Ureter (tissue), 1 donor: Measurements from ENCODE around the gene RNASE11. TPM values are rescaled to one million over a fixed set of nuclear protein-coding genes. Genes with fewer than 3 reads are reported as not detected.
"Not testable (repeated sequence)": the region's sequence is repeated elsewhere in the genome, so short reads cannot be mapped to it uniquely, and the experiment has no call there.

Source experiments
- DNase-seq: peaks from one replicate; pipeline ENCODE4 v3.0.0-alpha.2; 2020; ENCODE audit warnings: low spot score
- total RNA-seq: library from RNA; stranded (reverse); gene quantifications from one replicate; pipeline ENCODE4 v1.2.4, GENCODE V29; 2023
- donor health status: DM: yes; HTN: yes; CAD: no.

The RNASE11 gene
- total RNA-seq, 1 donor from 2014 or later, result not detected

DNA sequence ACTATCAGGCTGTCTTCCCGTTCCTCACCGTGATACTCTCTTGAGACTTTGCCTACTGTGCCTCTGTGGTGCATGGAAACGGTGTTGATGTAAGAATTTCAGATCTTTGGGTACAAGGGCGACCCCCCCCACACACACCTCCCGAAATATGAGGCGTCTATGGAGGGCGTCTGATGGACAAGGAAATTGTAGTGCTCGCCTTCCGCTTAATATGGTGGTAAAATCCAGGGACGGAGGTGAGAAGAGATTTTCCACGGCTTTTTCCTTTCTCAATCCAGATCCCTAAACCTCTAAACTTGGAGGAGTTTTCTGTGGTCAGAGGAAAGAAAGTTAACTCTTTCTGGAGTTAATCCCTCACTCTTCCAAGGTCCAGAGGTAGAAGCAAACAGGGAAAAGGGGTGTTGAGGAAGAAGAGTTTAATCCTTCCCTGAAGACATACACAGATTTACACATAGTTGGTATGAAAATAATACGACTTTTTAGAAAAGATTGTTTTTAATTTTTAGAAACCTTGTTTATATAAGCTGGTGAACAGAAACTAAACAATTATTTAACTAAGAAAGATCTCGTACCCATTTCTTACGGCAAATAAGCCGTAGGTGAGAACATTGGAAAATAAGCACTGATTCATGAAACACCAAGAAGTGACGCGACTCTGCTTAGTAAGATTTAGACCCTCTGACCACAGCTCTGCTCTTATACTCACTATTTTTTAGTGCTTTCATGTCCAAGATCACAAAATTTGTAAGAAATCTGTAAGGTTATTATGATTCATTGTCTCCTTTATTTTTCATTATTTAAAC, 26.4 kb upstream of the RNASE11 start:
- no peak for DNase-seq

DNA sequence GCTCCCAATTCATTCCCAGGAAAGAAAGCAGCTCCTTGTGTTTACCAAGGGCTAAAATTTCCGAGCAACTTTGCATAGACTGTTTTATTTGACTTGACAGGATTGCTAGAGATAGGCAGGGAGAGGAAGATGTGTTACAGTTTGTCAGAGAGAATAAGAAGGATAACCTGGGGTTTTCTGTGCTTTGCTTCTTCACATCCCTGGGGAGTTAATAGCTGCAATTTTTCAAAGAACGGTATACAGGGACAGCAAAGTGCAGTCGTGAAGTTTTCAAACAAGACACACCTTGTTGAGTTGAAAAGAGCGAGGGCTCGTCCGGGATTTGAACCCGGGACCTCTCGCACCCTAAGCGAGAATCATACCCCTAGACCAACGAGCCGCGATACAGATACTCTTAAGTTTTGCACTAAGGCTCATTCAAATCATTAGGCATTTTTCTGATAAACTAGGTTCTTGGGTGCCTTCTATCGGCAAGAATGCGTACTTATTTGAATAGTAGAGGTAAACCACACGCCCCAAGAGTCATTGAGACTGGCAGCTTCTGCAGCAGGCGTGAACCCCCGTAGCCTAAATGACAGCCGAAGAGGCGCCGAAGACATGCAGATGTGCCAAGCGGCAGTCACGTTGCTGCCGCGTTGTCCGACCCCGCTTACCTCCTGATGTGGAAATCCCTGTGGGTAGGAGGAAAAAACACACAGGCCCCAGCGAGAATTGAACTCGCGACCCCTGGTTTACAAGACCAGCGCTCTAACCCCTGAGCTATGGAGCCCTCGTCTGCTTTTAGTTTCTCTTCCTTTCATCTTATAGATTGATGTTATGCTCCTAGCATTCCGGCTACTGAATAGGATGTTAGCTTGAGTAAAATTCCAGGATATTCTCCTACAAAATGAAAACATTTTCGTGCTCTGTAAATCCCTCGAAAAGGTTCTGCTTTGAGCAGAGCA, 25.6 kb upstream of the RNASE11 start:
- DNase-seq, result peak; percentile 85

DNA sequence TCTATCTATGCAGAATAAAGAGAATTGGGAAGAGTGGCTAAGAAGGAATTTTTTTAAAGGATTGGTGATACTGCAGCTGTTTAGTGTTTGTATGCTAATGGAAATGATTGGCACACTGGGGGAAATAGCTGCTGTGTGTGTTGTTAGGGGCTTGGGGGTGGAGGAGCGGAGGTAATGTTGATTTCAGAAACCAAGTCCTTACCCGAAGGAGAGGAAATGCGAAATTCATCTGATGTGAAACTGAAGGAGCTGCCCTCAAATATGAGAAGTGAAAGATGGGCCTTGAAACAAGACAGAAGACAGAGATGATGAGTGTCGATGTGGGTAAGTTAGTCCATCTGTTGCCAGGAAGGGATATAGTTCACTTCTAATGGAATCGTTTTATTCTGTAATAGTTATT, 24.6 kb upstream of the RNASE11 start:
- no peak for DNase-seq

DNA sequence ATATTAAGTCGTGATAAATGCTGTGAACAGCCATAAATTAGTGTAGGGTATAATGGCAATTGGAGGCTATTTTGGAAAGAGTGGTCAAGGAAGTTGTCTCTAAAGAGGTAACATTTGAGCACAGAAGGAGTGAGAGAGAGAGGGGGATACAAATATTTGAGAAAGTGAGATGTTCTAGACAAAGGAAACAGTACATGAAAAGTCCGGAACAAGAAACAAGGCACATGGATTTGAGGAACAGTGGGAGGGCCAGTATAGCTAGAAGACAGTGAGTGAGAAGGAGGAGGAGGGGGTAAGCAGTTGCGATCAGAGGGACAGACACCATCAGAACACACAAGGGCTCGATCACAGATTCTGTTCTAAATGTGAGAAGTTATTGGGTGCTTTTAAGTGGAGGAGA, 23.5 kb upstream of the RNASE11 start:
- no peak for DNase-seq

DNA sequence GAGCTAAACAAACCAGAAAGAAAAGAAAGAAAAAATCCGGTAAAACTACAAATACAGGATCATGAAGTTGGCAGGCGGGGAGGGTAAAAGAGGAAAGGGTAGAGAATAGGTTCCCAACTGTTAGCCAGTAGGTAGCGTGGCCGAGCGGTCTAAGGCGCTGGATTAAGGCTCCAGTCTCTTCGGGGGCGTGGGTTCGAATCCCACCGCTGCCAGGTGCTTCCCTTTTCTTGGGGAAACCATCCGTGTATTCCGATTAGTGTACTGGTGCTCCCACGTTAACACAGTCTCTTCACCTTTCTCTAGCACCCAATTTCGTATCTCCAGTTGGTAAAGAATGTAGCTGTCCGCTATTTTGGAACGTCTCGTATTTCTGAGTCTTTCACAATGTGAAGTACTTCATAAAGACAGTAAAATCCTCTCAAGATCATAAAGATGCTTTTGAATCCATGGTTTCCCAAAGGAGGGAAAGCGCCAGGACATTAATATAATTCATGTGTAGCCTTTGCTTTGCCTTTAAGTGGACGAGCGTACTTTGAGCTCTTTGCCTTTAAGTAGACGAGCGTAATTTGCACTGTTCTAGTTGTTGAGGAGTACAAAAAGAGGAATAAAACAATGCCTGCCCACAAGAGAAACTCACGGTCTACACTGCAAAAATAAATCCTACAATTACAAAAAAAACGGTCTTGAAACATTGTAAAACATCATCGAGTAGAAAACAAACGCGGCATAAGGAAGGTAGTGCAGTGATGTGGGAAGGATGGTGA, 22.4 kb upstream of the RNASE11 start:
- peak; percentile 83 for DNase-seq

DNA sequence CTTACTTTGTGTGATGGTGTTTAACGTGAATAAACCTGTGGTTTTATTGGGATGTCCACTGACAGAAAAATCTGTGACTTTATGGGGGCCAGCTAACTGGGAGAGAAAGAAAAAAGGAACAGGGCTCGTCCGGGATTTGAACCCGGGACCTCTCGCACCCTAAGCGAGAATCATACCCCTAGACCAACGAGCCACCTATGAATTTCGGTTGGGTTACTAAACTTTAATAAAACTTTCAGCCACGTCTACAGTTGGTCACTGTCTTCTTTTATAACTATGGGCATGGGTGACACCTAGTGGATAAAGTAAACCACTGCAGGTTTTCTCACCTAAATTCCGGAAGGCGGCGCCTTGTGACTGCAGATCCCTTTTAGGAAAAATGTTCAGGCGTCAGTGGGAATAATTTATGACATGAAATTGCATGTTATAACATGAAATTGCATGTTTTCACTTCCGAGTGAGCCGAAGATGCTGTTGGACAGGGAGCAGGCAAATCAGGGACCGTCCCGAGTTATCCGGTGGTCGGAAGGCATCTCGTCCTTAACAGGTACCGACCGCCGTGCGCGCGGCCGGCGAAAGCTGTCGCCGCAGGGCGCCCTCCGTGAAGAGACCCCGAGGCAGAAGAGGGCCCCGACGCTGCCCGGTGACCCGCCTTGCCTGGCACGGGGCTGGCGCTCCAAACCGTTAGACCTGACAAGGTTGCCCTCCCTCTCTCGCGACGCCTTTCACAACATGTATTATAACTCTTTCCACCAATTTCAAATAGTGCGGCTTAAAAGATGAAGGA, 21.6 kb upstream of the RNASE11 start:
- peak; percentile 80 for DNase-seq

DNA sequence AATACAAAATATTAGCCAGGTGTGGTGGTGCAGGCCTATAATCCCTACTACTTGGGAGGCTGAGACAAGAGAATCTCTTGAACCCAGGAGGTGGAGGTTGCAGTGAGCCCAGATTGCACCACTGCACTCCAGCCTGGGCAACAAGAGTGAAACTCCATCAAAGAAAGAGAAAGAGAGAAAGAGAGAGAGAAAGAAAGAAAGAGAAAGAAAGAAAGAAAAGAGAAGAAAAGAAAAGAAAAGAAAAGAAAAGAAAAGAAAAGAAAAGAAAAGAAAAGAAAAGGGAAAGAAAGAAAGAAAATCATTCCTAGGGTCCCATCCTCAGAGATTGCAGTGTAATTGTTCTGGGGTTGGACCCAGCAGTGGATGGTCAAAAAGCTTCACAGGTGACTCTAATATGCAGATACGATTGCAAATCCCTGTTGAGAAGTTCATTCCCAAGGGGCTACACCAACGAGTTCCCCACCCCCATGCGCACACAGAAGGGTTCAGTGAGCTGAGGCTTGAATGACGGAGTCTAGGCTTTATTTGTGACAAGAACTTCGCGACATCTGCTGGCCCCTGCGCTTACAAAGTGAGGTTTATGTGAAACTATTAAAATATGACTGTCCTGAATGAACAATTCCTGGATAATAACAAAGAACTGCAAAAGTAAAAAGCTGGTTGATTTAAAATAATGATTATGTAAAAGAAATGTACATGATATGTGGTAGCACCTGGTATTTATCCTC, 20.7 kb upstream of the RNASE11 start:
- DNase-seq, result no peak

DNA sequence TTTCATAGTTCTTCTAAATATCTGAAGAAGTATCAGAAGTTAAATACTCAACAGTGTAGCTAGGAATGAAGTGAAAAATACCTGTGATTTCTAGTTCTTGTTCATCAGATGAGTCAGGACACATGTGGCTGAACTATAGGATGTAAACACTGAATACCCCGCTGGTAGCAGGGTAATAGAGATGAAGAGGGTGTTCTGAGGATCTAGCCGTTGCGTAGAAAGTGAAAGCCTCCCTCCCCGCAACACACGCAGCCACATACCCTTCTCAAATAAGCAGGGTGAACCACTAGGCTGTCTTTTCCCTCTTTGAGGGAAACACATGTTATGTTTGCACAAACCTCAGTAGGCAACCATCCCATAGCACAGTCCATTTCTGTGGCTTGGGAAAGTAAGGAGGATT, 19.8 kb upstream of the RNASE11 start:
- no peak for DNase-seq

DNA sequence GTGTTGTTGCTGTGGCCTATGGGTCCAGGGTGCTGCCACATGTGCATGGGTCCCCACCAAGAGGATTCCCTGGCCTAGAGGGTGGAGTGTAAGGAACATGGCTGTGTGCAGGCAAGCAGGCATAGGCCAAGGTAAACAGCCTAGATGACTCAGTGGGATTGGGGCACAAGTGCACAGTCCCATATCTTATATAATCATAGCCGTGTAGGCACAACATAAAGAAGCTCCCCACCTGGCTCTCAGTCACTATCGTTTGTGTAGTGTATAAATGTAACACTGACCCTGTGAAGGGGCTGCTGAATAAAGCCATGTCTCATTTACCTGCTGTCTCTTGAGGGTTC, 19.1 kb upstream of the RNASE11 start:
- DNase-seq, result no peak

DNA sequence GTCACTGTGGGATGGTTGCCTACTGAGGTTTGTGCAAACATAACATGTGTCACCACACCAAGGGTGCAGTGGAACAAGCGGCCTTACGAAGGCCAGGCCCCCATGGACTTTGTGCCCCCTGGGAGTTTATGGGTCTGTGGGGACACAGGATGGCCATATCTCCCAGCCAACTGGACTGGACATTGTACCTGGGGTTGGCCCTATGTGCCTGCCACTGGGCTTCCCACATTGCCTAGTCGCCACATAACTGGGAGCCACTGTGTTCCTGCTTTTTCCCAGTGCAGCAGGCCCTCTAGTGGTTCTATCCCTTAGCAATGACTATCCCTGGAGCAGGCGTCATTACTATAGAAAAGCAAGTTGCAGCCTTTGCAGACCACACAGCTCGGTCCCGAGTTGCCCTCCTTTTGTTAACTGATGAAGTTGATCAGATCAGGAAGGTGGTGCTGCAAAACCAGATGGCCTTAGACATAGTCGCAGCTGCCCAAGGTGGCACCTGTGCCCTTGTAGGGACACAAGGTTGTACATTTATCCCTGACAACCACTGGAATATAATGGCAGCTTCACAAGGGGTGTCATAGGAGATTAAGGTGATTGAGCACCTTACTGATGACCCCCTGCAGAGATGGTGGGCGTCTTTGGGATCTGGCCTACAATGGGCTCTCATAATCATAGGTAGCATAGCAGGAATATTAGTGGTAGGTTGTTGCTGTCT, 18.5 kb upstream of the RNASE11 start:
- DNase-seq, result no peak

DNA sequence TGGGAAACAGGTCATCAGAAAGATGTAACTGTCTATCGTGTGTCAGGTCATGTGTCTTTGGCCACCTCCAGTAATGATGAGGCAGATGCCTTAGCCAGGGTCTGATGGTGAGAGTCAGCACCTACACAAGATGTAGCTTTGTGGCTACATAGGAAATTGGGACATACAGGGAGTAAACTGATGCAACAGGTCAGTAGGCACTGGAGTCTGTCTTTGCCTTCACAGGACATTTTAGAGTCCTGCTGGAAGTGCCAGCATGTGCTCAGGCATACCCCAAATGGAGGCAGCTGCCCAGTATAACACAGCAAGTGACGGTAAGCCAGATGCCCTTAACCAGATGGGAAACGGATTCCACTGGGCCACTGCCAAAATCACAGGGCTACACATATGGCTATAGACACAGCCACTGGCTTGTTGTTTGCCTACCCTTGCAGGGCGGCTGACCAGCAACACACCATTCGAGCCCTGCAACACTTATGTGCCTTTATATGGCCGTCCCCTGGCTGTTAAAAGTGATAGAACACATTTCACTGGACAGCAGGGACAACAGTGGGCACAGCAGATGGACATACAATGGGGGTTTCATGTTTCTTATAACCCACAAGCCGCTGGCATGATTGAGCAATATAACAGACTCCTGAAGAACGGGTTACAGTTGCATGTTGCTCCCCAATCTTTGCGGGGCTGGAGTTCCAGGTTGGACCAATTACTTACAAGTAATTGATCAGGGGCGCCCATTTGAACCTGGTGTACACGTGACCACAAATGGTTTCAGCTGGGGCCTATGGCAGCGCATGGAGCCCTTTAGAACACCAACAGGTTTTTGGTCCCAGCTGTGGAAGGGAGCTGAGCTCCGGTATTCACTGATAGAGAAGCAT, 16.3 kb upstream of the RNASE11 start:
- DNase-seq, result no peak

DNA sequence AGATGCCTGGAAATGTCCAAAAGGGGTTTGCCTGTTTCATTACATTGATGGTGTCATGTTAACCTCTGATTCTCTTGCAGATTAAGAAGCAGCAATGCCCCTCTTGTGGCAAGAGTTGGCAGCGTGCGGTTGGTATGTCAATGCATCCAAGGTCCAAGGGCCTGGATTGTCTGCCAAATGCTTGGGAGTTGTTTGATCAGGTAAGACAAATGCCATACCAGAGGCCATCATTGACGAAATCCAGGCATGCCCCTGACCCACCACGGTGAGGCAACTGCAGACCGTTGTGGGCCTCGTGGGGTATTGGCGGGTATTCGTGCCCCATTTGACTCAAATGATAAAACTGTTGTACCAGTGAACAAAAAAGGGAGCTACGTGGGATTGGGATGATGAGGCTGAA, 14.8 kb upstream of the RNASE11 start:
- no peak for DNase-seq

DNA sequence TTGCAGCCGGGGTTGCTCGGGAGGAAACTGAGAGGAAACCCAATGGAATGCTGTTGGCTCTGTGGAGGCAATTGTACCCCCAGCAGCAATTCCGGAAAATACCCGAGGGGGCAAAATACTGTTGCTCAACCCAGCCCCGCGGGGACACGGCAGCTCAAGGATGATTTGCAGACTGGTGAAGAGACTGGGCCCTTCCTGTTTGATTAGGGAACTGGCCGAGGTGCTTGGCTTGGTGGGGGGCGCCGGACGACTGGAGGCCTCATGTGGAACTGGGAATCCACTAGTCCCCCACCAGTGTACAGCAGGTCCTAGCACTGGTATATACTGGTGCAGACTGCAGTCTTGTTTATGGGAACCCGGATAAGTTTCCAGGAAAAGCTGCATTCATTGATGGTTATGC, 13.7 kb upstream of the RNASE11 start:
- no peak for DNase-seq

DNA sequence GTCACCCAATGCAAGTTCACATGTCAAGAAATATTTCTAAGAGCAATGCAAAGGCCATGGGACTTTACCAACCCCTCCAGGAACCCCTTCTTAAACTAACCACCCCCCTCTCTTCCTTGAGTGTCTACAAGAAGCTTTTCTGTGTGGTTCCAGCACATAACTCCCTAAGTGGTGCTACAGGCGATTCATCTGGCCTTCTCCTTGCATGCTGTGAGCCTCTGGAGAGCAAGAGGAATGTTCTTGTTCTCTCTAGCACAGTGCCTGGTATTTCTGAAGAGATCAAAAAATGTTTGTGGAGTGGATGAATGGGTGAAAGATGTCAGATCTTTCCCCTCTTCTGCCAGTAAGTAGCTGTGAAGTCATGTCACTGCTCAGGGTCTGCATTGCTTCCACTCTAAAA, 9.3 kb upstream of the RNASE11 start:
- no peak for DNase-seq

DNA sequence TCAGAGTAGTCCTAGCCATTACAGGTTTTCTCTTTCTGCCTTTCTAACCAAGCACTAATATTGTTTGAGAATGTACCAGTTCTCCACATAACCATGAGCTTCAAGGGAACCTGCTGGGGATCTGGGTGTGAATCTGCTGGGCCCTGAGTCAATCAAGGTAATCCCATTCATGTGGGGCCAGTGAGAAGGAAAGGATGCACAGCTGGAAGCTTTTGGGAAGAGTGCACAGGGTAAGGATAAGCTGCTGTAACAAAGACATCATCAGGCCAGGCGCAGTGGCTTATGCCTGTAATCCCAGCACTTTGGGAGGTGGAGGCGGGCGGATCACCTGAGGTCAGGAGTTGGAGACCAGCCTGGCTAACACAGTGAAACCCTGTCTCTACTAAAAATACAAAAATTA, 7.9 kb upstream of the RNASE11 start:
- DNase-seq, result not testable (repeated sequence)

DNA sequence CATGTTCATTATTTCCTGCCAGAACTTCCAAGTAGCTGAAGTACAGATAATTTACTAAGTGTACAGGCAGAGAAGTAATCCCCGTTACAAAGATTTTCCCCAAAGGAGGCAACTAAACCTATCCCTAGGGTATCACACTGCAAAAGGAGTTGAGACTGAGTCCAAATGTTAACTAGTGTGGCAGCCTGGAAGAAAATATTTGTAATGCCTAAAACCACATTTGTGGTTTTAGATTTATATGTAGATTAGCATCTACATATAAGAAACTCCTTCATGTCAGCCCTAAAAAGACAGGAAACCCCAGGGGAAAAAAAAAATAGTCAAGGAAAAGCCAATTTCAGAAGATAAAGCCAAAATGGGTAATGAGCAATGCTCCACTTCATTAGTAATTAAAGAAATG, 4.8 kb upstream of the RNASE11 start:
- DNase-seq, result no peak

DNA sequence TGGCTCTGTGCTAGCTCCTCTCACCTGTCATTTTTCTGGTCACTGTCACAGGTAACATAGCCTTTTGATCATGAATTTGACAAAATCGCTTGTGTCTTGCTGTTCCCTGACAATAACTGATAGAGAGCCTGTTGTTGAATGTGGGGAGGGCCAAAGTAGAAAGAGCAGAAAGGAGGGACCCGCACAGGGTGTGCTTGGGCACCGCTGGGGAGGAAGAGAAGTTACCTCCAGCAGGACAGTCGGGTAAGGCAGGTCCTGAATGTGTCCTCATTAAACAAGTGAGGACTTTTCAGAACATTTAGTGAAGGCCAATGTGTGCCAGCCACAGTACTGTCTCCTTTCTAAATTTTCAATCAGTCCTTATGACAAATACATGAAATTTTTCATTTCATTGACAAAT, 3.4 kb upstream of the RNASE11 start, which contains the start of gene RNASE12:
Gene RNASE12 (minus strand): TSS at position 142 of the 400 bp plus-strand sequence. CDS start 653 bp downstream, outside the sequence.
- no peak for DNase-seq

DNA sequence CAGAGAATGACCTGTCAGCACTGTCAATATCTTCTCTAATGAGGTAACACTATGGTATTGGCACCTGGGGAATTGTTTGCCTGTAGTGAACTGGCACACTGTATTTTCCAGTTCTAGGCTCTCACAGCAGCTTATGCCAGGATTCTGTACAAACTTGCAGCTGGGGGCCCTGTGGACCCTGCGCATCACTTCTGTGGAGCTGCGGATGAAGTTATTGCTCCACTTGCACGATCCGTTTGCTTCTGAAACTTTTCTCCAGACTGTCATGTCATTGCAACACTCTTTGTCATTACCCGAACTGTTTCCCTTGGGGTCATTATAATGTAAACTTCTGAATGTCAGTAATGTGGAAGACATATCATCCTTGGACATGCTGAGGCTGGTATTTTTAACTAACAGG, 3.9 kb downstream of the RNASE11 start:
- DNase-seq, result no peak

DNA sequence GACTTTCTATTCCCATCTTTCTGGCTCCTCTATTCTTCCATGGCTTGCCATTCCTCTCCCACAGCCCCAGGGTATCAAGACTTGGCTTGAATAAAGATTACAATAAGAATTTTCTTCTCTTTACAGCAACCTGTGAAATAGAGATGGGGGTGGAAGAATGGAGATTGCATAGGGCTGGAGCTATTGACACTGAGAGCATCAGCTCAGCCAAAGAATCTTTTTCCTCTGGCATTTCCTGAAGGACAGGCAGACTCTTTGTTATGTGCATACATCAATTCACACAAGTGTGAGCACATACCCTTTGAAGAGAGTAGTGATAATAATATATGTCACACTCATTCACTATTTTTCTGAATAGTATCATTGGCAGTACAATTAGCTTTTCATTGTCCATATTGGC, 4.7 kb downstream of the RNASE11 start:
- no peak for DNase-seq
